ENCODE measurements around the gene MARCHF3.

DNA sequence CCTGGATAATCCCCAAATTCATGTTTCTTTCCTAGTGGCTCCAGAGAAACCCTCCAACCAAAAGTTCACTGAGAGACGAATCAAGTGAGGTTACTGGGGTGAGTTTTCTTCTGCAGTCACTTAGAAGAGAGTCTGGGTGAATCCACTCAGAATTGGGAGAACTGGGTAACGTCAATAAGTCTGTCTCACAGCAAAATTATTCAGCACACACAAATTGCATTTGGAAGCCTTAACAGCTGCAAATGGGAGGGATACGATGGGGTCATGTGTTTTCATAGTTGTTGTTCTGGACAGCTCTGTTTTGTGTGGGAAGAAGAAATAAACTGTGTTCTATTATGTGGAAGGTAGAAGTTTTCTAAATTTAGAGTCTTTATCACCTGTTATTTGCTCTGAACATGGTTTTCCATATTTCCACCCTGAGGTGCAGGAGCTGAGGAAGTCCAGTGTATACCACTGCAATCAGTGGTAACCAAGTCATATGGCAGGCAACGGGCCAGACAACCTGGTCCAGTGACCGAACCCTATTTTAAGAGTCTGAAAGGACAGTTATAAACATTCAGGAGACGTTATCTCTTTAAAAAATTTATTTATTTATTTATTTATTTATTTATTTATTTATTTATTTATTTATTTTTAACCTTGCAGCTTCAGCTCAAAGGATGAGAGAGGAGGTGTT, 21.9 kb downstream of the MARCHF3 start:
- TF ChIP-seq POLR2A (IDR thresholded peaks at IDR 0.05; ENCODE audit: low read length): no peak
- no peak for TF ChIP-seq GATA1 (IDR thresholded peaks at IDR 0.05; ENCODE audit: low read depth, low read length)

Data from erythroblast (primary cell).